A172 (cell line): ENCODE results near the gene DNAAF5. TPM values are rescaled to one million over a fixed set of nuclear protein-coding genes. Genes with fewer than 3 reads are reported as not detected.

ENCODE experiments used
- DNase-seq: peaks from one replicate; pipeline ENCODE4 v3.0.0-alpha.2; 2015; ENCODE audit warnings: low spot score
- total RNA-seq: library from RNA; depleted of rRNA; stranded (reverse); fragments of >200 nt; shearing (Covaris generic); gene quantifications from 2 replicates; pipeline ENCODE4 v1.2.3, GENCODE V29; 2014; rRNA removed

Gene DNAAF5
- total RNA-seq: 79.0 and 95.9 TPM in 2 replicates

DNA sequence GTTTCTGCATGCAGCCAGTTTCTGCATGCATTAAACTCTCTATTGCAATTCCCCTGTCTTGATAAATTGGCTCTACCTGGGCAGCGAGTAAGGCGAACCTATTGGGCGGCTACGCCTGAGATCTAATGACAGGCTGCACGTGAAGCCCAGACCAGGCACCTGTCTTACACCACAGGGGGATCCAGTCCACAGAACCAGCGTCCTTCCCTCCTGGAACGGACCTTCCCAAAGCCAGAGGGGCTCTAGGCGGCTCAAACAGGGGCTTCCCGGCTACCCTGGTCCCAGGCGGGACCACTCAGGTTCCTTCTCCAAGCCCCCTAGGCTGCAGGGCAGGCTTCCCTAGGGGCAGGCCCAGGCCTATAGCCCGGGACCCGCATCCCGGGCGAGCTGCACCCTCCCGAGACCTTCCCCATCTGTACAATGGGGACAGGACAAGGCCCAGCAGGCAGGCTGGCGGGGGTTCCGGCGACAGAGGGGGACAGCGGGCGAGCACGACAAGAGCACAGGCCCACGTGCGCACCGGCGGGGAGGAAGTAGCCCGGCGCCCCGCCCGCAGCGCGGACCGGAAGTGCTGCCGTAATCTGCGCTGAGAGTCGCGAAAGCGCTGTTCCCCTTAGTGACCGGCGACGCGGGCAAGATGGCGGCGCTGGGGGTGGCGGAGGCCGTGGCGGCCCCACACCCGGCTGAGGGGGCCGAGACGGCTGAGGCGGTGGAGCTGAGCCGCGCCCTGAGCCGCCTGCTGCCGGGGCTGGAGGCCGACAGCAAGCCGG is at the start of gene DNAAF5:
Gene DNAAF5, plus strand, starts transcription at position 616 of the 770 bp plus-strand sequence. Its CDS starts 22 bp downstream, at position 638.
- DNase-seq: peak; percentile 87

DNA sequence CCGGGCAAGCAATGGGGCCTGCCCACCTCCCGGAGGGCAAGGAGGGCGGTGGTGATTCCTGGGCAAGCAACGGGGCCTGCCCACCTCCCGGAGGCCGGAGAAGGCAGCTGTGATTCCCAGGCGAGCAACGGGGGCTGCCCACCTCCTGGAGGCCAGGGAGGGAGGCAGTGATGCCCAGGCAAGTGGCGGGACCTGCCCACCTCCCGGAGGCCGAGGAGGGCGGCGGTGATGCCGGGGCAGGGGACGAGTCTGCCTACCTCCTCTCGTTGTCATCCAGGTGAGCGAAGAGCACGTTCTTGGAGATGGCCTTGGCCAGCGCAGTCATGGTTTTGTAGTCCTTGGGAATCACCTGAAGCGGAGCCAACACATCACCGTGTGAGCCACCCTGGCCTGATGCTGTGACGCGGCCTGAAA is 49.5 kb upstream of the DNAAF5 start:
- DNase-seq: no peak

DNA sequence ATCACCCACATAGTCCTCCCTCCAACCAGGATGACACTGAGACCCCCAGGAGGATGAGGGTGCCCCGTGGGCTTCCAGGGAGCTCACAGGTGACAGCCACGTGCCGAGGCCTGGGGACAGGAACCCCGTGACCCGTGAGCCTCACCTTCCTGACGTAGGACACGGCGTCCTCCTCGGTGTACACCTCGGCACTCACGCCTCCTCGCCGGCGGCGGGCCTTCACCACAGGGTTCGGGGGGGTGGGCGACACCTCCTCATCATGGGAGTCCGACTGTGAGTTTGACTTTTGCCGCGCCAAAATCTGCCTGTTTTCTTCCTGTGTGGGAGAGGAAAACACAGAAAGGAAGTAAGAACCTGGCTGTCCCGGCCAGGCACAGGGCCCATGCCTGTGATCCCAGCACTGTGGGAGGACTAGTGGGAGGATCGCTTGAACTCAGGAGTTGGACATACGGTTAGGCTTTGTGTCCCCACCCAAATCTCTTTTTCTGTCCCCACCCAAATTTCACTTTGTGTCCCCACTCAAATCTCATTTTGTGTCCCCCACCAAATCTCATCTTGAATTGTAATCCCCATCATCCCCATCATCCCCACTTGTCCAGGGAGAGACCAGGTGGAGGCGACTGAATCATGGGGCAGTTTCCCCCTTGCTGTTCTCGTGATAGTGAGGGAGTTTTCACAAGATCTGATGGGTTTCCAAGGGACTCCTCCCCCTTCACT is 45.9 kb upstream of the DNAAF5 start:
- DNase-seq: no peak

DNA sequence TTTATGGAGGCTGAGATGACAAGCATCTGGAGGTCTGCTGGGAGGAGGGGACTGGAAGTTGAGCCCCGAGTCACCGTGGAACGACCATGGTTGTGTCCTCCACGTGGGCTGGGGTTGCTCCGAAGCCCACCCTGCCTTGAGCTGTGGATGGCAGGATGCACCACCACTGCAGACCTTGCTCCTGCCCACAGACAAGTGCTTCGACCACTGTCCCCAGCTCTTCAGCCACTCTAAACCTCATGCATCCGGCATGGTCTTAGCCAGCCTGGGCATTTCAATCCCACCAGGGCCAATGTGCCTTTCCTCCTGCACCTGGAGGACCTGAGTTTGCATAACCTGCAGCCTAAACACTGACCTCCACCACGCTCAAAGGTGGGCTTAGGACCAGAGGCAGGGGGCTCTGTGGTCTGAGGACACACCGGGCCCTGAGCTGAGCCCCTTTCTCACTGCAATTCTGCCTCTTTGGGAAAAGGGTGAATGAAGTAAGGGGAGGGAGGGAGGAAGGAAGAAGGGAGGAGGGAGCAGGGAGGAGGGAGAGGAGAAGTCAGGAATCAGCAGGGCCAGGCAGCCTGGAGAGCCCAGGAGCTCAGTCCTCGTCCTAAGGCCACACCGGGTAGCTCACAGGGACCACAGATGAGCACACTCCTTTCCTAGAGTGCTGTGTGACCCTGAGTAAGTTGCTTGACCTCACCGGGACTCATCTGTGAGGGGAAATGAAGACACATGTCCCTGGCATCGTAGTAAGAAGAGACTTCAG is 44.8 kb upstream of the DNAAF5 start:
- no peak for DNase-seq

DNA sequence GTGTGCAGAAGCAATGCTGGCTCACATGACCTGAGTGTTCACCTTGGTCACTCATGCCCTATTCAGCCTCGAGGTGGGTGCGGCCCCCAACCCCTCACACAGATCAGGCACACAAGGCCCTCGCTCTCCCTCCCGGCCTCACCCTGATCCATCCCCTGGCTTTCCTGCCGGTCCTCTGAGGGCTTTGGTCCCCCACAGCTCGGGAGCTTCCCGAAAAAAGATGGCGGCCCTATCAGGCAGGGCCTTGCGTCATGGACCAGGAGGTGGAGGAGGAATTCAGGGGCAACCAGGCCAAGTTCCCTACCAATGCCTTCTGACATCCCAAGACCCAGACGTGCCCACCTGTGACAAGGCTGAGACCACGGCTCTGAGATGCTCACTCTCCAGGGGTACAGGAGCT is 43.7 kb upstream of the DNAAF5 start:
- DNase-seq: no peak

DNA sequence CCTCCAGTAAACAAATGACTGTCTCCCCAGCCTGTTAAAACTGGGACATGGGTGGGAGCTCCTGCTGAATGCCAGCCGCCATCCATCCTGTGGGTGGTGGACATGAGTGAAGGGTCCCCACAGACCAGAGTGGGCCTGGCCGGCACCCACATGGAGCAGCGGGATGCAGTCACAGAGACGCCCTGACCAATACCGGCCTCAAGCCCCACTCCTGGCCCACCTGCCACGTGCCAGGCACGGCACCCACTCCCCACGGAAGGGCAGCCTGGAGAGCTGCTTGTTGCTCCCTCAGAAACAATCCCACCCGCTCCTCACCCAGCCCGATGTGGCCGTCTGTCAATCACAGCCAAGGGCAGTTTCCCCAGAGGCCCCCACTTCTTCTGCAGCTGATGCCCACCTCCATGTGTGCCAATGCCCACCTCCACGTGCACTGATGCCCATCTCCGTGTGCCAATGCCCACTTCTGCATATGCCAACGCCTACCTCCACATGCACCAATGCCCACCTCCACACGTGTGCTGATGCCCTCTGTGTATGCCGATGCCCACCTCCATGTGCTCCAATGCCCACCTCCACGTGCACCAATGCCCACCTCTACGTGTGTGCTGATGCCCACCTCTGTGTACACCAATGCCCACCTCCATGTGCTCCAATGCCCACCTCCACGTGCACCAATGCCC is 42.8 kb upstream of the DNAAF5 start:
- no peak for DNase-seq

DNA sequence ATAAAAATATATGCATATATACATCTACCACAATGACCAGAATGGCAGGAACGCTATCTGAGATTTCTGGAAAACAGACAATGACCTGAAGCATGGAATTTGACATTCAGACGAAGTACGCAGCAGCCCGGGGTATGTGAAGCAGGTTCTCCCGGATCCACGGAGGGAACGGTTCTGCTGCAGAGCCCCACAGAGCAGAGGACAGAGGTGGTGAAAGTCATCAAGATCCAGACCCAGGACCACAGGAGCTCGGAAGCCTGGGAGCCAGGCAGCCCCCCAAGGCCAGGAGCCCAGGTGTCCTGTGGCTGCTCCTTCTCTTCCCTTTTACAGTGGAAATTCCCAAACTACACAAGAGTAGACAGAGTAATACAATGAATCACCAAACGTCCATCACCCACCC is 42.1 kb upstream of the DNAAF5 start:
- no peak for DNase-seq

DNA sequence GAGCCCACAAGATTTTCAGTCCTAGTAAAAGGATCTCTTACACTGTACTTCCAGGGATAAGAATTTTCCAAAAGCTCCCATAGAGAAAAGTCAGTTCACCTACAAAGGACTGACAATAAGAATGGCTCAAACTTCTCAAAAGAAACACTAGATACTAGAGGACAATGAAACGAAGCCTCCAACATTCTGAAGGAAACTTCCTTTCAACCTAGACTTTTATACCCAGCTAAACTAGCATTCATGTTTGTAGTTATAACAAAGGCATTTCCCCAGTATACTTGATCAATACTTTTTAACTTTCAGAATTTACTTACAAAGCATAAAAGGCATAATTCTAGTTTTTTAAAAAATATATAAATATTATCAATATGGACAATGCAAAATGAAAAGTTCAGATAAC is 41.0 kb upstream of the DNAAF5 start:
- DNase-seq: no peak

DNA sequence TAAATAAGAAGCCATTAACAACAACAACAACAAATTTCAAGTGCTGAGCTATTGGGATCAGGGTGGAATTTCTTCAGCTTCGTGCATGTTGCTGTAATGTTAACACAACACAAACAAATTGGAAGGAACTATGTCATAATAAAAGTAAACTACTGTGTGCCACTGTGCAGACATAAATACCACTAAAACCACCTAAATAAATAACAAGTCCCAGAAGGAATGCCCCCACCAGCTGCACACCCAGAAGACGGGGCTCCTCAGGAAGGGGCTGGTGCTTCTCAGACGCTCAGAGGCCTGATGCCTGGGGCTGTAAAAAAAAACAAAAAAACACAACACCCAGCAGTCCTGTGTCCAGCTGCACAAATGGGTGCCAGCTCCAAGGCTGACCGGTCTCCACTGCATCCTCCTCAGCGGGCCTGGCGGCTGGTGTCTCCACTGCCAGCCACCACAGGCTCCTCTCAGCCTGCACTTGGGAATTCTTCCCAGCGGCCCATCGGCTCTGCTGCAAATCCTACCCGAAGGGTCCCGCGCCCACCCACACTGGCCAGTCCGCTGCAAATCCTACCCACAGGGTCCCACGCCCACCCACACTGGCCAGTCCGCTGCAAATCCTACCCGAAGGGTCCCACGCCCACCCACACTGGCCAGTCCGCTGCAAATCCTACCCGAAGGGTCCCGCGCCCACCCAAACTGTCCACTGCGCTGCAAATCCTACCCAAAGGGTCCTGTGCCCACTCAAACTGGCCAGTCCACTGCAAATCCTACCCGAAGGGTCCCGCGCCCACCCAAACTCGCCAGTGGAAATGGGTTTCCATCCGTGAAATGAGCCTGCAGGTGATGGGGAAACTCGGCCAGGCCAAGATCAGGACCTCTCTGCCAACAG is 35.8 kb upstream of the DNAAF5 start:
- DNase-seq: no peak

DNA sequence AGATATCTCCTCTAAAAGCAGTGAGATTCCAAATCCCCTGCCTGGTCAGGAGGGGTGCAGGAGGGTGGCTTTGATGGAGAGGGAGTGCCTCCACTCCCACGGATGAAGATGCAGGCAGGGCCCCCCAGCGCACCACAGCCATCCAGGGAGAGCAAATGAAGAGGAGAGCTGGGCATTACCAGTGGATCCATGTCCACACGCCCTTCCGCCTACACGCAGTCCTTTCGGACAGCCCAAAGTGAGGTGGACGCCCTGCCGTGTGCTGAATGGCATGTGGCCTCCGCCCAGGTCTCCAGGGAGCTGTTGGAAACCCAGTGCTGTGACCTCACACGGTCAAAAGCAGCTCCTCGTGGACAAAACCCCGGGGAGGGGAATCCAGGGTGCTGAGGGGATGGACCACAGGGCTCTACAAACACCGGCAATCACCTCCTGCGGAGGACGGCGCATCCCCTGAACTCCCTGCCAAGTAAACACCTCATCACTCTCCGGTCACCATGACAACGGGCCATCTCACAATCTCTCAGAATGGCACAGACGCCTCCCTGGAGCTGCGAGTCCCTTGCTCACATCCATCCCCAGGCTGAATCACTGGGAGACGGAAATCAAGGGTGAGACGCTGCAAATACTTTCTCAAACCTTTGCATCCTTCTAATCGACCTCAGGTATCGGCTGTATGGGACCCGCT is 35.0 kb upstream of the DNAAF5 start:
- no peak for DNase-seq

DNA sequence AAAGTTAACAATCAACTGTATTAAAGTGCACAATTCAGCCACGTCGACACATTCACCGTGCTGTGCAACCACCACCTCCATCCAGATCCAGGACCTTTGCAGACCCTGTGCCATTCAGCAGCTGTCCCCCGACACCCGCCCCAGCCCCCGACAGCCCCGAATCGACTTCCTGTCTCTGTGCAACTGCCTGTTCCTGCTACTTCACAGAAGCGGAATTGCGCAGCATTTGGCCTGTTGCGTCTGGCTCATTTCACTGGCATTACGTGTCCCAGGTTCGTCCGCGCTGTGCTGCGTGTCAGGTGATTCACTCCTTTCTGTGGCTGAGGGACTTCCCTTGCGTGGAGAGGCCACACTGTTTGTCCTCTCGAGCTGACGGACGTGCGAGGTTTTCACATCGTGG is 33.2 kb upstream of the DNAAF5 start:
- no peak for DNase-seq

DNA sequence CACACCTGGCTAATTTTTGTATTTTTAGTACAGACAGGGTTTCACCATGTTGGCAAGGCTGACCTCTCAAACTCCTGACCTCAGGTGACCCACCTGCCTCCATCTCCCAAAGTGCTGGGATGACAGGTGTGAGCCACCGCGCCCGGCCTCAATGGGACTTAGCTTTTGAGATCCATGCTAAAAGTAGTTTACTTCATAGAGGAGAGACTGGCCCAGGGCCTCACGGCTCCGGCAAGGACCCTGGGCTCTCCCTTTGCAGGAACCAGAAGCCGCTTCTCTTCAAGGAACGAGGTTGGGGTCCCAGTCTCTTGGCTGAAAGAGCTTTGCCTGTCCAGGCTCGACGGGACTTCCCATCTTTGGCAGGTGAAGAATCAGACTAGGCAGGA is 30.1 kb upstream of the DNAAF5 start:
- DNase-seq: no peak

DNA sequence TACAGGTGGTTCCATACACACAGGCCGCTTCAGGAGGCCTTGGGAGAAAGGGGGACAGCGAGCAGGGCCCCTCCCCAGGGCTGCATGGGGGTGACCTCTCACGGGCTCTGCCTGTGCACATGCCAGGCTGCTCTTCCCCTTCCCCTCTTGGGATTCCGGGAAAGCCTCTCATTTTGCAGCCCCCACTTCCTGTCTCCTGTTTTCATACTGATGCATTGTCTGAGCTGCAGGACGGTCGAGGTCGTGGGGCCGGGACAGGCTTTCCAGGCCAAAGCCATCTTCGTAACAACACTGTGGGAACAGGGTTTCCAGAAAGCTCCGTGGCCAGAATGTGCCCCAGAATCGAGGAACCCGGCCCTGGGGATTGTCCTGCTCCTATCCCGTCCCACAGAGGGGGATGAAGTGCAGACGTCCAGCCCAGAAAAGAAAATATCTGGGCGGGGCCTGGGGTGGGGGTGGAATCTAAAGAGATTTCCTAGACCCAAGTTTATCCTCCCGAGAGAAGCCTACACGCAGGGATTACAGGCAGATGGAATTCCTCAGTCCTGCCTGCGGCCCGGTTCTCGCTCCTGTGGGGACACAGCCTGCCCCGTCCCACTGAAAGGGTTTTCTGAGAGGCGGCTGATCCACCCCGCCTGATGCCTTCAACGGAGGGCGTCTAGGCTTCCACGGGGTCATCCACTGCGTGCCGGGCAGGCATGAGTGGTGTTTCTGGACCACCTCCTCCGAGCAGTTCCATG is 29.5 kb upstream of the DNAAF5 start:
- DNase-seq: no peak

DNA sequence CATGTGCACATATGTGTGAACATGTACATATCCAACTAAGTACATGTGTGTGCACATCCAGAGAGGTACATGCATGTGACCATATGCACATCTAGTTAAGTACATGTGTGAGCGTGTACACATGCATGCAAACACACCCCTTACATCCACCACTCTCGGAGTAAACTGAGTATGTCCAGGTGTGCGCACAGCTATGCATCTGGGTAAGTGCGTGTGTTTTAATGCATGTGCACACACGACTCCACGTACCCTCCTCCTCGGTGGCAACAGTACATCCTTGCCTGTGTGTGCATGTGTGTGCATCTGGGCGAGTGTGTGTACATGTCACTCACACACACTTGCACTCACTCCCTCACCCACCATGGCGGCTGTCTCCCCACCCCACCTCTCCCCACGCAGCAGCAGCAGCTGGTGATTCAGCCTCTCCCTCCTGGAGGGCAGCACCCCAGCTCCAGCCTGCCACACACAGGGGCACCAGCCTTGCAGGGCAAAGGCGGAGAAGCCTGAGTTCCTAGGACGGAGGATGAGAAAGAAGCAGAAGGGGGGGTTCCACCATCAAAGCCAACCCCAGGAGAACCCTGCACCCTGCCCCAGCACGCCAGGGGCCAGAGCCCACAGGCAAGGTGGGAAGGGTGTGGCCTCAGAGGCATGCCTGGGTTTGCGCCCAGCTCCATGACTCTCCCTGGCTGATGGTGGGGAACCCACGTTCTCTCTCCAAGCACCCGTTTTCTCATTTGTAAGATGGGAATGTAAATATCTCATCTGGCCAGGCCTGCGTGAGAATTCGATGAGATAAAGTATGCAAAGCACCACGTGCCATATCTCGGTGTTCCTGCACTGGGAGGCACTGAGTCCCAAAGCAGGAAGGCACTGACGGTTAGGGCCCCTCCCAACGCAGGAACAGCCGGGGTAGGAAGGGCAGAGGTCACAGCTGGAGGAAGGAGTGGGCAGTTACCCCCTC is 27.7 kb upstream of the DNAAF5 start:
- DNase-seq: no peak

DNA sequence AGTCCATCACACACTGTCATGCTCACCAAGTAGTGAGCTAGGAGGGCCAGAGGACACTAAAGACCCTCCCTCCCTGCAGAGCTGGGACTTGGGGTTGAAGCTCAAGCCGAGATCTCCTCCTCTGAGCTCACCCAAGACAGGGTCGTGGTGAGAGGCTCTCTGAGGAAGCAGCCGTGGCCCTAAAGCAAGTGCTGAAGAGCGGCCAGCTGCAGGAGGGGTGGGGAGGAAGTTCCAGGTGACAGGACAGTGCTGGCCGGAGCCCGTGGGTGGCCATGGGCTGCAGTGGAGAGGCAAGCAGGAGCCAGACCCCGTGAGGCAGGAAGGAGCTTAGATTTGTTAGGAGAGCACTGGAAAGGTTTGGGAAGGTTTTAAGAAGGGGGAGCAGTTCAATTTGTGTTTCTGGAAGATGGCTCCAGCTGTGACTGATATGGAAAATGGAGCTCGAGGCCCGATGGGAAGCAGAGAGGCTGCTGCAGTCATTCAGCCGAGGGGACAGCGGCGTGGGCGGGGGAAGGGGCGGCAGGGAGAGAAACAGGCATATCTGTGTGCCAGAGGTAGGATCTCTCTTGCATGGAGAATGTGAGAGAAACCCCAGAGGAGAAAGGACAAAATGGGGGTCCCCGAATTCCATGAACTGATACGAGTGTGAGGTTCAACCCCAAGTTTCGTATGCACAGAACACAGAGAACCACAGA is 26.9 kb upstream of the DNAAF5 start:
- no peak for DNase-seq

DNA sequence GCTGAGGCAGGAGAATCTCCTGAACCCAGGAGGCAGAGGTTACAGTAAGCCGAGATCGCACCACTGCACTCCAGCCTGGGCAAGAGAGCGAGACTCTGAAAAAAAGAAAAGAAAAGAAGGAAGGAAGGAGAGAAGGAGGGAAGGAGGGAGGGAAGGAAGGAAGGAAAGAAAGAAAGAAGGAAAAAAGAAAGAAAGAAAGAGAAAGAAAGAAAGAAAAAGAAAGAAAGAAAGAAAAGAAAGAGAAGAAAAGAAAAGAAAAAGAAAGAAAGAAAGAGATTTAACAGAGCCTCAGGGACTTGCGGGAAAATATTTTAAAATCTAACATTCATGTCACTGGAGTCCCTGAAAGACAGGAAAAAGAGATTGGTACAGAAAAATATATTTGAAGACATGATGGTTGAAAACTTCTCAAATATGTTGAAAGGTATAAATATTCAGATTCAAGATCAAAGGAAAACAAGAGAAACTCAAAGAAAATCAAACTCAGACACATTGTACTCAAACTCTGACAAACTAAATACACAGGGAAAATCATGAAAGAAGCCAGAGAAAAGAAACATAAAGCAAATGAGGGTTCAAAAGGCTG is 25.3 kb upstream of the DNAAF5 start:
- DNase-seq: no peak

DNA sequence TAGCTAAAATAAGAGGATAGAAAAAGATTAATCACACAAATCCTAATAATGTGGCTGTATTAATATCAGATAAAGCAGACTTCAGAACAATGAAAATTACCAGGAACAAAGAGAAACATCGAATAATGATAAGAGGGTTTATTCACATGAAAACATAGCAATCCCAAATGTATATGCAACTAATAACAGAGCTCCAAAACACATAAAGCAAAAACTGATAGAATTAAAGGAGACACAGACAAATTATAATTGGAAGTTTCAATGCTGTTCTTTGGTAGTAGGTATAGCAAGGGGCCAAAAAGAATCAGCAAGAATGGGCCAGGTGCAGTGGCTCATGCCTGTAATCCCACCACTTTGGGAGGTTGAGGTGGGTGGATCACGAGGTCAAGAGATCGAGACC is 23.4 kb upstream of the DNAAF5 start:
- DNase-seq: no peak

DNA sequence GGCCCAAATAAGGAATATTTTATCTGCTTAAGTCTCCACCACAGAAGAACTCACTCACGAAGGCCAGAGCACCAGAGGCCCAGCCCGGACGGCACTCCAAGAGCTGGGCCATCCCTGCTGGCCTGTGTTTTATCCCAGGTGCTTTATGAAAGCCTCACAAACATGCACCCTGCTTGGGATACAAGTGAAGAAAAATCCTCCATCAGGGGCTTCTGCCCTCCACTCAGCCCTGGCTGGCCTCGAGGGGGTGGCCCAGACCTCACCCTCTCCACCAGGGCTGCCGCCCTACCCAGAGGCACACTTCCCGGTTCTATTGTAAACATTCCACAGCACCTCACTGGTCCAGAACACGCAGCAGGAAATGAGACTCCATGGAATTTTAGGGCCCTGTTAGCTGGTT is 19.8 kb upstream of the DNAAF5 start:
- DNase-seq: no peak
